T follicular helper cell (primary cell): ENCODE results near the gene CLTA.
"Not testable (repeated sequence)": the region's sequence is repeated elsewhere in the genome, so short reads cannot be mapped to it uniquely, and the experiment has no call there.

Source experiments
- DNase-seq: peaks from one replicate; pipeline ENCODE4 v3.0.0-alpha.2; 2020; ENCODE audit warnings: low read depth

The CLTA gene

GRCh38 chr9:36239675-36240074 lies 49.0 kb downstream of the CLTA start:
- not testable (repeated sequence) for DNase-seq

DNA sequence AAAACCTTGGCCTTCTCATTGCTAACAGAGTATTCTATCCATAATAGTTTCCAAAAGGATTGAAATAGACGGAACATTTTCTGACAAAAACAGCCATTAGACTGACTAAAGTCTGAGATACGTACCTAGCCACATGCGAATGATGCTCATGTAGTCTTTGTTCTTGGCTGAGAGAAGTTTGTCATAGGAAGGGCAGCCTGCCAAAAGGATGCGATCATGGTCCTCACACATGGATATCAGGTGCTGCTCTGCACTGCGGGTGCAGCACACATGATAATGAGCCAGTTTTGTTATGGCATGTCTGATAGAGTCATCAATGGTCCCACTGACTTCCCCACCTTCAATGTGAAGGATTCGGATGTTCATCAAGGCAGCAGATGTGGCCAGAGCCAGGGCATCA lies 55.2 kb downstream of the CLTA start:
- no peak for DNase-seq

GRCh38 chr9:36247356-36247755 lies 56.6 kb downstream of the CLTA start:
- DNase-seq: no peak

- DNase-seq: not testable (repeated sequence)
Observed at GRCh38 chr9:36248061-36248460, 57.3 kb downstream of the CLTA start.

GRCh38 chr9:36249189-36249588 lies 58.5 kb downstream of the CLTA start:
- no peak for DNase-seq

DNA sequence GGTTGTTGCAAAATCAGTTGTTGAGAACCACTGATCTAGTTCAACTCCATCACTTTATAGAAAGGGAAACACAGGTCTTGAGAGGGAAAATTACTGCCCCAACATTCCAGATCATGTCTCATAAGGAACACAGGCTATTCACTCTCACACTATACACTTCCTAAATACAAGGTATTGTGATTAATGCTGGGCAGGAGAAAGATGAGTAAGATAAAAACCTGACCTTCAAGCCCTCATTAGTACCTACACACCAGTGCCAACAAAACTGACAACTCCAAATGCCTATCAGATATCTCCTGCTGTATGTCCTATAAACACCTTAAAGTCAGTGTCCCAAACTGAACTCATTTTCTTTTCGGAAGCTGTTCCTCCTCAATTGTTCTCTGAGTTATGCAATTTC lies 59.4 kb downstream of the CLTA start:
- DNase-seq: no peak

DNA sequence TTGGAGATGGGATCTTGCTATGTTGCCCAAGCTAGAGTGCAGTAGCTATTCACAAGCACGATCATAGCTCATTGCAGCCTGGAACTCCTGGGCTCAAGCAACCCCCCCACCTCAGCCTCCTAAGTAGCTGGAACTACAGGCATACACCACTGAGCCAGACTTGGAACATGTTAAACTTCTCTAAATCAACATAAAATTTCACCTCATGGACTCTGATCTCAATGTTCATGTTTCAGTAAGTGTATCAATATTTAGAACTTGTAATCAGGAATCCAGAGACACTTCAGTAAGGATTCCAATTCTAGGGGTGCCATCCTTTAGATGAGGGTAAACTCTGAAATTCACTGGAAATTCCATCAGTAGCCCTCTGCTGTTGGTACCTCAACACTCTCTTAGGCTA lies 60.7 kb downstream of the CLTA start:
- no peak for DNase-seq

- DNase-seq: peak; percentile 96
Observed at GRCh38 chr9:36258208-36258995, 67.7 kb downstream of the CLTA start, which contains the start of gene GNE. GNE (minus strand) TSS chr9:36258448; CDS start chr9:36249355, 9,093 bp downstream.

GRCh38 chr9:36258996-36259533 lies 68.3 kb downstream of the CLTA start:
- DNase-seq: no peak
